ENCODE measurements around the gene TOX2.

- TF ChIP-seq GATA3 (IDR thresholded peaks at IDR 0.05; ENCODE audit: low read depth, low read length): no peak
- no peak for TF ChIP-seq GATA2 (IDR thresholded peaks at IDR 0.05; ENCODE audit: low read depth, low read length)
Measured at GRCh38 chr20:43938017-43938655, 23.5 kb downstream of the TOX2 start.
